ENCODE data around the gene PRRG2. TPM values are rescaled to one million over a fixed set of nuclear protein-coding genes. Genes with fewer than 3 reads are reported as not detected.

PRRG2 gene
- total and polyA plus RNA-seq, 2 of the 13 experiments (the other 11 are each of a cell fraction or from before 2014, with no cell fraction given), result 0.66 to 0.82 TPM

DNA sequence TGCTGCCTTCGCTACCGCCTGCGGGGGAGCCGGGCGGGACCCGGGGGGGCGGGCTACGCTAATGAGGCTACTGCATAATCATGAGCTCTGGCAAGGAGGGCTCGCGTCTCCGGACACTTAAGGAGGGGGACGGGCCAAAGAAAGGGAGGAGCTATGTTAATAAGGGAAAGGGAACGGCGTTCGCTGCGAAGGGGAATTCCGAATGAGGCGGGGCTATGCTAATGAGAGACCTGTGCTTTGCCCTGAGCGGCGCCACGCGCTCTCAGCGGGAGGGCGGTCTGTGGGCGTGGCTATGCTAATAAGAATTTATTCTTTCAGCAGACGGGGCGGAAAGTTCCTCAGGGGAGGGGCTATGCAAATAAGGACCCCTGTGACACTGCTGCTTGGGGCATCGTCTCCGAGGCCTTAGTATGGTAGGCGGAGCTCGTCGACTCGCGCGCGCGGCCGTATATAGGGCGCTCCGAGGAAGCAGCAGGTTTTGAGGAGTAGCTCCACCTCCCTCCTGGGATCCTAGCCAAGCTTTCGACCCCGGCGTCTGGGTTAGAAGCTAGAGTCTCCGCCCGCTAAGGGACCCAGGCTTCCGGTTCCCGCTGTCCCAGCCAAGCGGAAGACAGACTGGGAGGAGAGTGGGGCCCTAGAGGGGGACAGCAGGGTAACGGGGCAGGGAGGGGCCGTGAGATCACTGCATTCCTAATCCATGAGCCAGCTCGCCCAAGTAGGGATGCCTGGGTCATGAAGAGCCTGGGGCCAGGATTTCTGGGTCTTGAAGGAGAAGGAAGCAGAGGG, 59.2 kb downstream of the PRRG2 start, which contains the start of gene RRAS (continued):
- TF ChIP-seq, protein P1, sequence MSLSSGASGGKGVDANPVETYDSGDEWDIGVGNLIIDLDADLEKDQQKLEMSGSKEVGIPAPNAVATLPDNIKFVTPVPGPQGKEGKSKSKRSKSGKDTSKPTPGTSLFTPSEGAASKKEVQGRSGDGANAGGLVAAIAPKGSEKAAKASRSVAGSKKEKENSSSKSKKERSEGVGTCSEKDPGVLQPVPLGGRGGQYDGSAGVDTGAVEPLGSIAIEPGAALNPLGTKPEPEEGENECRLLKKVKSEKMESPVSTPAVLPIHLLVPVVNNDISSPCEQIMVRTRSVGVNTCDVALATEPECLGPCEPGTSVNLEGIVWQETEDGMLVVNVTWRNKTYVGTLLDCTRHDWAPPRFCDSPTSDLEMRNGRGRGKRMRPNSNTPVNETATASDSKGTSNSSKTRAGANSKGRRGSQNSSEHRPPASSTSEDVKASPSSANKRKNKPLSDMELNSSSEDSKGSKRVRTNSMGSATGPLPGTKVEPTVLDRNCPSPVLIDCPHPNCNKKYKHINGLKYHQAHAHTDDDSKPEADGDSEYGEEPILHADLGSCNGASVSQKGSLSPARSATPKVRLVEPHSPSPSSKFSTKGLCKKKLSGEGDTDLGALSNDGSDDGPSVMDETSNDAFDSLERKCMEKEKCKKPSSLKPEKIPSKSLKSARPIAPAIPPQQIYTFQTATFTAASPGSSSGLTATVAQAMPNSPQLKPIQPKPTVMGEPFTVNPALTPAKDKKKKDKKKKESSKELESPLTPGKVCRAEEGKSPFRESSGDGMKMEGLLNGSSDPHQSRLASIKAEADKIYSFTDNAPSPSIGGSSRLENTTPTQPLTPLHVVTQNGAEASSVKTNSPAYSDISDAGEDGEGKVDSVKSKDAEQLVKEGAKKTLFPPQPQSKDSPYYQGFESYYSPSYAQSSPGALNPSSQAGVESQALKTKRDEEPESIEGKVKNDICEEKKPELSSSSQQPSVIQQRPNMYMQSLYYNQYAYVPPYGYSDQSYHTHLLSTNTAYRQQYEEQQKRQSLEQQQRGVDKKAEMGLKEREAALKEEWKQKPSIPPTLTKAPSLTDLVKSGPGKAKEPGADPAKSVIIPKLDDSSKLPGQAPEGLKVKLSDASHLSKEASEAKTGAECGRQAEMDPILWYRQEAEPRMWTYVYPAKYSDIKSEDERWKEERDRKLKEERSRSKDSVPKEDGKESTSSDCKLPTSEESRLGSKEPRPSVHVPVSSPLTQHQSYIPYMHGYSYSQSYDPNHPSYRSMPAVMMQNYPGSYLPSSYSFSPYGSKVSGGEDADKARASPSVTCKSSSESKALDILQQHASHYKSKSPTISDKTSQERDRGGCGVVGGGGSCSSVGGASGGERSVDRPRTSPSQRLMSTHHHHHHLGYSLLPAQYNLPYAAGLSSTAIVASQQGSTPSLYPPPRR (CRISPR knock-in tag; IDR thresholded peaks at IDR 0.05; ENCODE audit: borderline replicate concordance), result peak; percentile 79
- TF ChIP-seq TRIM24 (CRISPR knock-in tag; IDR thresholded peaks at IDR 0.05) (no peak), SALL2 (CRISPR knock-in tag; IDR thresholded peaks at IDR 0.05) (no peak), SMAD3 (CRISPR knock-in tag; IDR thresholded peaks at IDR 0.05) (peak; percentile 88; the same call in 1 of the 2 replicates), ZNF788 (CRISPR knock-in tag; IDR thresholded peaks at IDR 0.05; ENCODE audit: borderline replicate concordance) (peak; percentile 85), TCF7 (IDR thresholded peaks at IDR 0.05; ENCODE audit: low read depth) (no peak), ZFP36 (IDR thresholded peaks at IDR 0.05; ENCODE audit: borderline replicate concordance, low read depth, low read length, partially characterized antibody) (no peak), ZNF251 (CRISPR knock-in tag; IDR thresholded peaks at IDR 0.05) (no peak), ZNF567 (CRISPR knock-in tag; IDR thresholded peaks at IDR 0.05; ENCODE audit: borderline replicate concordance) (no peak; the same call in 1 of the 2 replicates), MYC (CRISPR knock-in tag; IDR thresholded peaks at IDR 0.05; ENCODE audit: borderline replicate concordance) (peak; percentile 51; the same call in 1 of the 2 replicates), NFKBIZ (CRISPR knock-in tag; IDR thresholded peaks at IDR 0.05) (no peak), NCOA1 (CRISPR knock-in tag; IDR thresholded peaks at IDR 0.05) (no peak), ZNF326 (CRISPR knock-in tag; IDR thresholded peaks at IDR 0.05; ENCODE audit: borderline replicate concordance) (no peak), ZEB1 (IDR thresholded peaks at IDR 0.05; ENCODE audit: insufficient replicate concordance, low read depth) (peak; percentile 63), NAIF1 (CRISPR knock-in tag; IDR thresholded peaks at IDR 0.05; ENCODE audit: borderline replicate concordance) (peak; percentile 38; the same call in 1 of the 2 replicates), ZIK1 (CRISPR knock-in tag; IDR thresholded peaks at IDR 0.05; ENCODE audit: borderline replicate concordance, low read depth) (no peak)
- TF ChIP-seq, protein P2, sequence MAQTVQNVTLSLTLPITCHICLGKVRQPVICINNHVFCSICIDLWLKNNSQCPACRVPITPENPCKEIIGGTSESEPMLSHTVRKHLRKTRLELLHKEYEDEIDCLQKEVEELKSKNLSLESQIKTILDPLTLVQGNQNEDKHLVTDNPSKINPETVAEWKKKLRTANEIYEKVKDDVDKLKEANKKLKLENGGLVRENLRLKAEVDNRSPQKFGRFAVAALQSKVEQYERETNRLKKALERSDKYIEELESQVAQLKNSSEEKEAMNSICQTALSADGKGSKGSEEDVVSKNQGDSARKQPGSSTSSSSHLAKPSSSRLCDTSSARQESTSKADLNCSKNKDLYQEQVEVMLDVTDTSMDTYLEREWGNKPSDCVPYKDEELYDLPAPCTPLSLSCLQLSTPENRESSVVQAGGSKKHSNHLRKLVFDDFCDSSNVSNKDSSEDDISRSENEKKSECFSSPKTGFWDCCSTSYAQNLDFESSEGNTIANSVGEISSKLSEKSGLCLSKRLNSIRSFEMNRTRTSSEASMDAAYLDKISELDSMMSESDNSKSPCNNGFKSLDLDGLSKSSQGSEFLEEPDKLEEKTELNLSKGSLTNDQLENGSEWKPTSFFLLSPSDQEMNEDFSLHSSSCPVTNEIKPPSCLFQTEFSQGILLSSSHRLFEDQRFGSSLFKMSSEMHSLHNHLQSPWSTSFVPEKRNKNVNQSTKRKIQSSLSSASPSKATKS (CRISPR knock-in tag; IDR thresholded peaks at IDR 0.05), result no peak
- TF ChIP-seq, protein P3, sequence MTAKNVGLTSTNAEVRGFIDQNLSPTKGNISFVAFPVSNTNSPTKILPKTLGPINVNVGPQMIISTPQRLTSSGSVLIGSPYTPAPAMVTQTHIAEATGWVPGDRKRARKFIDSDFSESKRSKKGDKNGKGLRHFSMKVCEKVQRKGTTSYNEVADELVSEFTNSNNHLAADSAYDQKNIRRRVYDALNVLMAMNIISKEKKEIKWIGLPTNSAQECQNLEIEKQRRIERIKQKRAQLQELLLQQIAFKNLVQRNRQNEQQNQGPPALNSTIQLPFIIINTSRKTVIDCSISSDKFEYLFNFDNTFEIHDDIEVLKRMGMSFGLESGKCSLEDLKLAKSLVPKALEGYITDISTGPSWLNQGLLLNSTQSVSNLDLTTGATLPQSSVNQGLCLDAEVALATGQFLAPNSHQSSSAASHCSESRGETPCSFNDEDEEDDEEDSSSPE (CRISPR knock-in tag; IDR thresholded peaks at IDR 0.05), result peak; percentile 58
- TF ChIP-seq, protein P4, sequence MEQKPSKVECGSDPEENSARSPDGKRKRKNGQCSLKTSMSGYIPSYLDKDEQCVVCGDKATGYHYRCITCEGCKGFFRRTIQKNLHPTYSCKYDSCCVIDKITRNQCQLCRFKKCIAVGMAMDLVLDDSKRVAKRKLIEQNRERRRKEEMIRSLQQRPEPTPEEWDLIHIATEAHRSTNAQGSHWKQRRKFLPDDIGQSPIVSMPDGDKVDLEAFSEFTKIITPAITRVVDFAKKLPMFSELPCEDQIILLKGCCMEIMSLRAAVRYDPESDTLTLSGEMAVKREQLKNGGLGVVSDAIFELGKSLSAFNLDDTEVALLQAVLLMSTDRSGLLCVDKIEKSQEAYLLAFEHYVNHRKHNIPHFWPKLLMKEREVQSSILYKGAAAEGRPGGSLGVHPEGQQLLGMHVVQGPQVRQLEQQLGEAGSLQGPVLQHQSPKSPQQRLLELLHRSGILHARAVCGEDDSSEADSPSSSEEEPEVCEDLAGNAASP (CRISPR knock-in tag; IDR thresholded peaks at IDR 0.05; ENCODE audit: borderline replicate concordance), result peak; percentile 44; the same call in 1 of the 2 replicates

All from HepG2 (cell line).